ENCODE data around the gene NEURL1B.

DNA sequence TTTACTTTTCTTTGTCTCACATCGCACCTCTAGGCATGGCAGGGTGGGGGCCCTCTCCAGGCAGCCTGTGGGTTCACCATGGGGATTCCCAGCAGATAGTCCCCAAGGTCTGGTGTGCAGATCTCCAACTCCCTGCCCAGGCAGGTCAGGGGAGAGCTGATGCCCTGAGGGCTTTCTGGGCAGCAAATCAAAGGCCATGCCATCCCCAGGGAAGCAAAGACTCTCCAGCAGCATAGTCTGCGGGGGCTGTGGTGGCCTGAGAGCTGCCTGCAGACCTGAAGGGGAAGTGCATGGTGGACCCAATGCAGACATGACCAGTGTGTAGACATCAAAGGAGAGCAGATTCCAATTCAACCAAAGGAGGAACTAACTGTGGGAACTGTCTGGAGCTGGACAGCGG, 7.7 kb downstream of the NEURL1B start:
- no peak for TF ChIP-seq POLR2A (IDR thresholded peaks at IDR 0.05)
- TF ChIP-seq, protein P1, sequence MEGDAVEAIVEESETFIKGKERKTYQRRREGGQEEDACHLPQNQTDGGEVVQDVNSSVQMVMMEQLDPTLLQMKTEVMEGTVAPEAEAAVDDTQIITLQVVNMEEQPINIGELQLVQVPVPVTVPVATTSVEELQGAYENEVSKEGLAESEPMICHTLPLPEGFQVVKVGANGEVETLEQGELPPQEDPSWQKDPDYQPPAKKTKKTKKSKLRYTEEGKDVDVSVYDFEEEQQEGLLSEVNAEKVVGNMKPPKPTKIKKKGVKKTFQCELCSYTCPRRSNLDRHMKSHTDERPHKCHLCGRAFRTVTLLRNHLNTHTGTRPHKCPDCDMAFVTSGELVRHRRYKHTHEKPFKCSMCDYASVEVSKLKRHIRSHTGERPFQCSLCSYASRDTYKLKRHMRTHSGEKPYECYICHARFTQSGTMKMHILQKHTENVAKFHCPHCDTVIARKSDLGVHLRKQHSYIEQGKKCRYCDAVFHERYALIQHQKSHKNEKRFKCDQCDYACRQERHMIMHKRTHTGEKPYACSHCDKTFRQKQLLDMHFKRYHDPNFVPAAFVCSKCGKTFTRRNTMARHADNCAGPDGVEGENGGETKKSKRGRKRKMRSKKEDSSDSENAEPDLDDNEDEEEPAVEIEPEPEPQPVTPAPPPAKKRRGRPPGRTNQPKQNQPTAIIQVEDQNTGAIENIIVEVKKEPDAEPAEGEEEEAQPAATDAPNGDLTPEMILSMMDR (IDR thresholded peaks at IDR 0.05) = no peak

Measured in body of pancreas (tissue), 4 donors.